GM23338 (cell line): ENCODE measurements around the gene HIF1AN. TPM values are rescaled to one million over a fixed set of nuclear protein-coding genes. Genes with fewer than 3 reads are reported as not detected.

Experiments
- ATAC-seq: fragments of 200-7000 bp; cut with Tn5 transposase; 3 replicates; pipeline ENCODE4 v1.9.1; 2020
- DNase-seq: peaks from one replicate; pipeline ENCODE4 v3.0.0-alpha.2; 2015; ENCODE audit warnings: low spot score
- H2AFZ ChIP-seq: fragments of 200-600 bp; sonication (generic); 2 replicates; pipeline ENCODE4 v1.8.0; 2016; ENCODE audit warnings: antibody characterized with exemption, mild to moderate bottlenecking, moderate library complexity
- H3F3A ChIP-seq: fragments of 200-600 bp; sonication (generic); replicated peaks from 2 replicates; pipeline ENCODE4 v1.8.0; 2017; ENCODE audit warnings: antibody characterized with exemption, mixed run types, low read depth
- H3K27ac ChIP-seq: fragments of 200-600 bp; sonication (generic); 2 replicates; pipeline ENCODE4 v1.6.1; 2016; ENCODE audit warnings: low read depth
- H3K27me3 ChIP-seq: fragments of 200-600 bp; sonication (generic); 2 replicates; pipeline ENCODE4 v1.8.0; 2016; ENCODE audit warnings: mild to moderate bottlenecking, mixed run types, moderate library complexity; ENCODE audit not compliant: insufficient read depth
- H3K36me3 ChIP-seq: fragments of 200-600 bp; sonication (generic); 2 replicates; pipeline ENCODE4 v1.8.0; 2016; ENCODE audit warnings: mild to moderate bottlenecking; ENCODE audit not compliant: insufficient read depth
- H3K4me1 ChIP-seq: fragments of 200-600 bp; sonication (generic); 2 replicates; pipeline ENCODE4 v1.8.0; 2016; ENCODE audit warnings: mild to moderate bottlenecking, moderate library complexity; ENCODE audit not compliant: insufficient read depth
- H3K4me2 ChIP-seq: fragments of 200-600 bp; sonication (generic); 2 replicates; pipeline ENCODE4 v1.7.1; 2017; ENCODE audit warnings: mixed run types
- H3K4me3 ChIP-seq: fragments of 200-600 bp; sonication (generic); 2 replicates; pipeline ENCODE4 v1.6.1; 2016; ENCODE audit warnings: mixed run types
- H3K79me2 ChIP-seq: fragments of 200-600 bp; sonication (generic); replicated peaks from 2 replicates; pipeline ENCODE4 v1.8.0; 2017; ENCODE audit warnings: mild to moderate bottlenecking; ENCODE audit not compliant: insufficient read depth
- H3K9me2 ChIP-seq: fragments of 200-600 bp; sonication (generic); 2 replicates; pipeline ENCODE4 v1.8.0; 2017; ENCODE audit not compliant: insufficient read depth
- H4K20me1 ChIP-seq: fragments of 200-600 bp; sonication (generic); replicated peaks from 2 replicates; pipeline ENCODE4 v1.8.0; 2017; ENCODE audit warnings: mild to moderate bottlenecking; ENCODE audit not compliant: insufficient read depth
- H3K27ac Mint-ChIP-seq: 2 replicates; pipeline ENCODE4 v1.8.0; 2020; ENCODE audit warnings: inconsistent platforms, mild to moderate bottlenecking, moderate library complexity, mixed read lengths
- H3K27me3 Mint-ChIP-seq: 3 replicates; pipeline ENCODE4 v1.8.0; 2022; ENCODE audit warnings: low read depth, mild to moderate bottlenecking, moderate library complexity, mixed read lengths, inconsistent platforms; ENCODE audit not compliant: insufficient read depth, poor library complexity
- H3K36me3 Mint-ChIP-seq: 3 replicates; pipeline ENCODE4 v1.8.0; 2021; ENCODE audit warnings: low read depth, mild to moderate bottlenecking, inconsistent platforms, moderate library complexity, mixed read lengths
- H3K4me1 Mint-ChIP-seq: 3 replicates; pipeline ENCODE4 v1.8.0; 2020; ENCODE audit warnings: mild to moderate bottlenecking, inconsistent platforms, mixed read lengths
- H3K4me3 Mint-ChIP-seq: 3 replicates; pipeline ENCODE4 v1.8.0; 2021; ENCODE audit warnings: moderate library complexity, mild to moderate bottlenecking, inconsistent platforms, mixed read lengths
- H3K9me3 Mint-ChIP-seq: 3 replicates; pipeline ENCODE4 v1.8.0; 2020; ENCODE audit warnings: moderate library complexity, mild to moderate bottlenecking, inconsistent platforms, mixed read lengths
- EZH2 ChIP-seq: fragments of 200-600 bp; sonication (generic); IDR thresholded peaks from one replicate; pipeline ENCODE4 v1.8.0; 2017; ENCODE audit warnings: antibody characterized with exemption, mild to moderate bottlenecking, low read depth; ENCODE audit not compliant: unreplicated experiment
- EZH2phosphoT487 ChIP-seq: fragments of 200-600 bp; sonication (generic); IDR thresholded peaks from one replicate; pipeline ENCODE4 v1.8.1; 2018; ENCODE audit warnings: antibody characterized with exemption; ENCODE audit not compliant: unreplicated experiment
- JUNB ChIP-seq: IDR thresholded peaks from one replicate; pipeline ENCODE4 v1.6.1; 2016; ENCODE audit warnings: antibody characterized with exemption; ENCODE audit not compliant: unreplicated experiment
- ZNF114 ChIP-seq: fragments of 250-450 bp; sonication (Bioruptor Pico); IDR thresholded peaks from 2 replicates; pipeline ENCODE4 v1.5.0; 2020; ENCODE audit warnings: mild to moderate bottlenecking, moderate library complexity
- ZNF331 ChIP-seq: fragments of 250-450 bp; sonication (Bioruptor Pico); IDR thresholded peaks from 2 replicates; pipeline ENCODE4 v1.5.0; 2020; ENCODE audit warnings: low read depth, mild to moderate bottlenecking, moderate library complexity
- polyA plus RNA-seq: library from polyadenylated mRNA; unstranded; fragments of >200 nt; fragmentation: Nextera tagmentation; extraction: Ambion mirVana; gene quantifications from 2 replicates; pipeline ENCODE4 v1.2.1, GENCODE V29; 2016
- total RNA-seq: library from RNA; depleted of rRNA; stranded (reverse); fragments of >200 nt; shearing (Covaris generic); gene quantifications from 2 replicates; pipeline ENCODE4 v1.2.3, GENCODE V29; 2014
- TF ChIP-seq, protein P1 (sequence below), 2 experiments: fragments of 200-600 bp in 1 of 2; sonication (generic) in 1 of 2; conservative IDR thresholded peaks; 2 replicates each; pipeline versions ENCODE4 v1.5.1 to v1.6.1; 2016 to 2017; ENCODE audit warnings: antibody characterized with exemption in 2 of 2, low read depth in 2 of 2, mild to moderate bottlenecking in 2 of 2, moderate library complexity in 1 of 2

Gene HIF1AN
- total and polyA plus RNA-seq, 2 experiments from 2014 or later, result 9.9 to 26.3 TPM

DNA sequence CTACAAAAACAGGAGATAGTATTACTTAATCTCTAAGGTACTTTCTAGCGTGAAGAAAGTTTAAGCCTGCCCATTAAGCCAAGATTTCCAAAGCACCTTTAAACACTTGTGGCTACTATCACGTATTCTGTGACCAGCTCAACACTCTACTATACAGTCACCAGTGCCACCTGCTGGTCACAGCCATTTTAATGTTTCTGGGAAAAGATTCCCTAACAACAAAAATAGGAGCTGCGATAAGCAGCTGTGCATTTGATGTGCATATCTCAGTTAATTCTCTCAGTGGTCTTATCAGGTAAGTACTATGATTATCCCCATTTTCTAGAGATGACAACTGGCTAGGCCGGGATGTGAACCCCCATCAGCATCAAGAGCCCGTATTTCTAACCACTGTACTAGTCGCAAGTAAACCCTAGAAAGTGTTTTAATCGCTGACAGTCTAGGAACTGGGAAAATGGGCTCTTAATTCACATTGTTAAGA lies 16.9 kb upstream of the HIF1AN start:
- no peak for TF ChIP-seq ZNF114 (CRISPR knock-in tag)
- TF ChIP-seq, protein P1, sequence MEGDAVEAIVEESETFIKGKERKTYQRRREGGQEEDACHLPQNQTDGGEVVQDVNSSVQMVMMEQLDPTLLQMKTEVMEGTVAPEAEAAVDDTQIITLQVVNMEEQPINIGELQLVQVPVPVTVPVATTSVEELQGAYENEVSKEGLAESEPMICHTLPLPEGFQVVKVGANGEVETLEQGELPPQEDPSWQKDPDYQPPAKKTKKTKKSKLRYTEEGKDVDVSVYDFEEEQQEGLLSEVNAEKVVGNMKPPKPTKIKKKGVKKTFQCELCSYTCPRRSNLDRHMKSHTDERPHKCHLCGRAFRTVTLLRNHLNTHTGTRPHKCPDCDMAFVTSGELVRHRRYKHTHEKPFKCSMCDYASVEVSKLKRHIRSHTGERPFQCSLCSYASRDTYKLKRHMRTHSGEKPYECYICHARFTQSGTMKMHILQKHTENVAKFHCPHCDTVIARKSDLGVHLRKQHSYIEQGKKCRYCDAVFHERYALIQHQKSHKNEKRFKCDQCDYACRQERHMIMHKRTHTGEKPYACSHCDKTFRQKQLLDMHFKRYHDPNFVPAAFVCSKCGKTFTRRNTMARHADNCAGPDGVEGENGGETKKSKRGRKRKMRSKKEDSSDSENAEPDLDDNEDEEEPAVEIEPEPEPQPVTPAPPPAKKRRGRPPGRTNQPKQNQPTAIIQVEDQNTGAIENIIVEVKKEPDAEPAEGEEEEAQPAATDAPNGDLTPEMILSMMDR (conservative IDR thresholded peaks at IDR 0.05; ENCODE audit: low read depth in 2 of 2), result peak; percentile 82 to 85
- no peak for TF ChIP-seq EZH2
- no peak for TF ChIP-seq ZNF331 (CRISPR knock-in tag)
- TF ChIP-seq JUNB, result no peak
- TF ChIP-seq EZH2phosphoT487, result no peak
- Histone ChIP-seq H4K20me1 (no peaks in the 10 kb centered on the region; the same call in 1 of the 2 replicates), H3K9me2 (no peaks in the 10 kb centered on the region), H3K27me3 (peaks cover 22% of the 10 kb centered on the region), H3K4me3 (peak overlapping the region; percentile 74), H3F3A (0 out of 2 replicates have a peak, but pooled peaks cover 4% of the 10 kb centered on the region), H3K4me1 (peaks cover 5% of the 10 kb centered on the region; the same call in 1 of the 2 replicates), H3K4me2 (peak overlapping the region; percentile 94), H3K27ac (no peak overlapping the region), H3K79me2 (no peaks in the 10 kb centered on the region), H3K36me3 (no peaks in the 10 kb centered on the region), H2AFZ (no peak overlapping the region; the same call in 1 of the 2 replicates)
- ATAC-seq (peak; percentile 58), DNase-seq (peak; percentile 87)
- H3K27me3 Mint-ChIP-seq, result peaks cover 21% of the 10 kb centered on the region
- no peaks in the 10 kb centered on the region; the same call in 2 of the 3 replicates for H3K4me1 Mint-ChIP-seq
- H3K9me3 Mint-ChIP-seq, result no peaks in the 10 kb centered on the region
- H3K4me3 Mint-ChIP-seq, result peak overlapping the region; percentile 89
- H3K36me3 Mint-ChIP-seq, result 0 out of 3 replicates have a peak, but pooled peaks cover 5% of the 10 kb centered on the region
- H3K27ac Mint-ChIP-seq, result no peak overlapping the region

DNA sequence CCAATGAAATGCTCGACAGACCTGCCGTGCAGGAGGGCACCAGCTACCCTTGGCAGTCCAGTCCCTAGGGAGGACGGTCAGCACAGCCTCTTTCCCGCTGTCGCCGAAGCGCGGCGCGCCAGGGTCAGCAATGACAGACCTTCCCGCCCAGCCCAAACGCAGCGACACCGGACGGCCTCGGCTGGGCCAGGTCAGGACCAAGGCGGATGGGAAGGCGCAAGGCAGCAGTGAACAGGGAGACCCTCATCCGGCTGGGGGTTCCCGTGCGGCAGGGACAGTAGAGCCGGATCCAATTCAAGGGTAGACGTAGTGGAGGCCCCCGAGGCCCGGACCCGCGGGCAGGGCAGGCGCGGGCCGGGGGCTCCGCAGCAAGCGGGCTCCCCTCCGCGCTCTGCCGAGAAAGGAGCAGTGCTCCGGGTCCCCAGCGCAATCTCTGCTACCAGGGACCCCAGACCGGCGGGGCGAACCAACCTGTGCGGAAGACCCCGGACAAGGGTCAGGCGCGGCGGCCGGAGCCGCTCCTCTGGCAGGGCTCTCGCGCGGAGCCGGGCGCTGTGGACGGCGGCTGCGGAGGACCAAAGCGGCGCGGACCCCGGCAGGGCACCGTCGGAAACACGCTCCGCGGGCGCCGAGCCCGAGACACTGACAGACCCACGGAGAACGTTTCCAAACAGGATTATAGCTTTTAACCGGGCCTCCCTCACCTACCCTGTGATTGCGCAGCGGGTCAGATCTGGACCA lies 16.3 kb upstream of the HIF1AN start, which contains the start of gene SEC31B:
Gene SEC31B (minus strand): TSS at position 551 of the 741 bp plus-strand sequence. CDS start 2,909 bp downstream, outside the sequence.
- Histone ChIP-seq H3F3A (0 out of 2 replicates have a peak, but pooled peaks cover 4% of the 10 kb centered on the region), H3K4me2 (peak within 1 kb of the TSS; percentile 94), H3K27ac (no peak within 1 kb of the TSS), H3K9me2 (no peaks in the 10 kb centered on the region), H3K4me1 (peaks cover 5% of the 10 kb centered on the region; the same call in 1 of the 2 replicates), H3K79me2 (no peaks in the 10 kb centered on the region), H4K20me1 (no peaks in the 10 kb centered on the region), H3K4me3 (peak within 1 kb of the TSS; percentile 74), H2AFZ (peak within 1 kb of the TSS; percentile 89), H3K36me3 (no peaks in the 10 kb centered on the region), H3K27me3 (peaks cover 22% of the 10 kb centered on the region)
- peak; percentile 76 for DNase-seq
- no peak within 1 kb of the TSS for H3K27ac Mint-ChIP-seq
- H3K36me3 Mint-ChIP-seq, result peaks cover 5% of the 10 kb centered on the region; the same call in 2 of the 3 replicates
- peak within 1 kb of the TSS; percentile 89 for H3K4me3 Mint-ChIP-seq
- ATAC-seq, result peak; percentile 90
- no peaks in the 10 kb centered on the region; the same call in 2 of the 3 replicates for H3K4me1 Mint-ChIP-seq
- no peaks in the 10 kb centered on the region for H3K9me3 Mint-ChIP-seq
- peaks cover 20% of the 10 kb centered on the region for H3K27me3 Mint-ChIP-seq
- no peak for TF ChIP-seq ZNF114 (CRISPR knock-in tag)
- TF ChIP-seq, protein P1 (conservative IDR thresholded peaks at IDR 0.05; ENCODE audit: low read depth in 2 of 2), result peak in 1 of 2 experiments; percentile 69; a peak in 2 of 4 replicates
